Measurements from ENCODE around the gene MESP2. TPM values are rescaled to one million over a fixed set of nuclear protein-coding genes. Genes with fewer than 3 reads are reported as not detected.

Gene MESP2
- total RNA-seq, 1 experiment from 2014 or later = not detected

DNA sequence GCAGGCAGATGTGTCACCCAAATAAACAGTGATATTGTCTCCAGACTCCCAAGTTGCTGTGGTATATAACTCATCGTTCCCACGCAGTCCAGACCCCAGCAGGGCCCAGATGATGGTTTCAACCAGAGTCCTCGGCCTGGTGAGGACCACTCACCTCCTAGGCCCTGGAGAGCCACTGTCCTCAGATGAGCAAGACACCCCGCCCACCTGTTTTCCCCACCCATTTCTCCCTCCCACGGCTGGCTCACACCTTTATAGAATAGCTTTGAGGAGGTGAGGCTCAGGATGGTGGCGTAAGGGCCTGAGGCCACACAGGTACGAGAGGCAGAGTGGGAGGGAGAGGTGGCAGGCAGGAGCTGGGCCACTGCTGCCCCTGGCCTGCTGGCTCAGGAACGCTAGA, 32.5 kb upstream of the MESP2 start:
- TF ChIP-seq, protein P1, sequence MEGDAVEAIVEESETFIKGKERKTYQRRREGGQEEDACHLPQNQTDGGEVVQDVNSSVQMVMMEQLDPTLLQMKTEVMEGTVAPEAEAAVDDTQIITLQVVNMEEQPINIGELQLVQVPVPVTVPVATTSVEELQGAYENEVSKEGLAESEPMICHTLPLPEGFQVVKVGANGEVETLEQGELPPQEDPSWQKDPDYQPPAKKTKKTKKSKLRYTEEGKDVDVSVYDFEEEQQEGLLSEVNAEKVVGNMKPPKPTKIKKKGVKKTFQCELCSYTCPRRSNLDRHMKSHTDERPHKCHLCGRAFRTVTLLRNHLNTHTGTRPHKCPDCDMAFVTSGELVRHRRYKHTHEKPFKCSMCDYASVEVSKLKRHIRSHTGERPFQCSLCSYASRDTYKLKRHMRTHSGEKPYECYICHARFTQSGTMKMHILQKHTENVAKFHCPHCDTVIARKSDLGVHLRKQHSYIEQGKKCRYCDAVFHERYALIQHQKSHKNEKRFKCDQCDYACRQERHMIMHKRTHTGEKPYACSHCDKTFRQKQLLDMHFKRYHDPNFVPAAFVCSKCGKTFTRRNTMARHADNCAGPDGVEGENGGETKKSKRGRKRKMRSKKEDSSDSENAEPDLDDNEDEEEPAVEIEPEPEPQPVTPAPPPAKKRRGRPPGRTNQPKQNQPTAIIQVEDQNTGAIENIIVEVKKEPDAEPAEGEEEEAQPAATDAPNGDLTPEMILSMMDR (IDR thresholded peaks at IDR 0.05; ENCODE audit: unreplicated experiment) = no peak
- Mint-ChIP-seq H3K36me3 (ENCODE audit: insufficient read depth, unreplicated experiment) (no peaks in the 10 kb centered on the region), H3K27ac (ENCODE audit: low read depth, unreplicated experiment) (no peak overlapping the region), H3K9me3 (ENCODE audit: unreplicated experiment) (no peaks in the 10 kb centered on the region), H3K4me3 (ENCODE audit: unreplicated experiment) (no peak overlapping the region), H3K4me1 (ENCODE audit: insufficient read depth, unreplicated experiment) (no peaks in the 10 kb centered on the region), H3K27me3 (ENCODE audit: insufficient read depth, unreplicated experiment) (no peaks in the 10 kb centered on the region)
- ChIA-PET CTCF (interaction anchor here (0.9 to 1.6 kb wide), 5 partner anchors 10 to 145 kb away, joined by 4 to 8 read pairs (median 5); no protein-coding TSS in a partner anchor), POLR2A (no interaction called here)
- no peak for DNase-seq (ENCODE audit: unreplicated experiment)
- BruUV-seq (replicated peaks) = no TSS peak
- intact Hi-C loops (cut with micrococcal nuclease) = no loop called here

DNA sequence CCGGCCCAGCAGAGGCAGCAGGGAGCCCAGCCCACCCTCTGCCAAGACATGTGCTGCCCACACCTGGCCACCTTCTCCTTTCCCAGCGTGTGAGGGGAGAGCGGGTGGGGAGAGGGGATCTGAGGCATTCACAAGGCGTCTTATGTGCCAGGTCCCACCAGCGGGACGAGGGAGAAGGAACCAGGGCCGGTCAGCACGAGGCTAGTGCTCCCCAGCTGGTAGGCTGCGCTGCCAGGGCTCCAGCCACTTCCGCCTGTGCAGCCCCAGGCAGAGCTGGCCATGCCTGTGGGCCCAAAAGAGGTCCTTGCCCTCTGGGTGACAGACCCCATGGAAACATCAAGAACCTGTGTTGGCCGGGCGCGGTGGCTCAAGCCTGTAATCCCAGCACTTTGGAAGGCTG, 31.0 kb upstream of the MESP2 start:
- Mint-ChIP-seq H3K27ac (ENCODE audit: low read depth, unreplicated experiment) (no peak overlapping the region), H3K4me3 (ENCODE audit: unreplicated experiment) (no peak overlapping the region), H3K4me1 (ENCODE audit: insufficient read depth, unreplicated experiment) (no peaks in the 10 kb centered on the region), H3K9me3 (ENCODE audit: unreplicated experiment) (no peaks in the 10 kb centered on the region), H3K27me3 (ENCODE audit: insufficient read depth, unreplicated experiment) (no peaks in the 10 kb centered on the region), H3K36me3 (ENCODE audit: insufficient read depth, unreplicated experiment) (no peaks in the 10 kb centered on the region)
- ChIA-PET CTCF (interaction anchor here (0.7 to 1.0 kb wide), 2 partner anchors 17 to 347 kb away, joined by 3 to 6 read pairs; no protein-coding TSS in a partner anchor), POLR2A (no interaction called here)
- intact Hi-C loops (cut with micrococcal nuclease) = no loop called here
- no peak for DNase-seq (ENCODE audit: unreplicated experiment)
- no TSS peak for BruUV-seq (replicated peaks)
- TF ChIP-seq, protein P1 (IDR thresholded peaks at IDR 0.05; ENCODE audit: unreplicated experiment) = no peak

DNA sequence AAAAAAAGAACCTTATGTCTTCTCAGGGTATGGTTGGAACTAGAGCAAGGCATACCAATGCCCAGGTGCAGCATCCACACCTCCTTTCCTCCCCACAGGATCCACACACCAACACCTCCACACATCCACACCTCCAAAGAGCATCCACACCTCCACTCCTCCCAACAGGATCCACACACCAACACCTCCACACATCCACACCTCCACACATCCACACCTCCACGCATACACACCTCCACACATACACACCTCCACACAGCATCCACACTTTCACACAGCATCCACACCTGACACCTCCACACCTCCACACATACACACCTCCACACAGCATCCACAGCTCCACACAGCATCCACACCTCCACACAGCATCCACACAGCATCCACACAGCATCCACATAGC, 30.4 kb upstream of the MESP2 start:
- Mint-ChIP-seq H3K9me3 (ENCODE audit: unreplicated experiment) (no peaks in the 10 kb centered on the region), H3K4me3 (ENCODE audit: unreplicated experiment) (no peak overlapping the region), H3K27ac (ENCODE audit: low read depth, unreplicated experiment) (no peak overlapping the region), H3K36me3 (ENCODE audit: insufficient read depth, unreplicated experiment) (no peaks in the 10 kb centered on the region), H3K27me3 (ENCODE audit: insufficient read depth, unreplicated experiment) (no peaks in the 10 kb centered on the region), H3K4me1 (ENCODE audit: insufficient read depth, unreplicated experiment) (no peaks in the 10 kb centered on the region)
- intact Hi-C loops (cut with micrococcal nuclease) = no loop called here
- DNase-seq (ENCODE audit: unreplicated experiment) = no peak
- BruUV-seq (replicated peaks) = no TSS peak
- ChIA-PET POLR2A (no interaction called here), CTCF (interaction anchor here (0.7 kb wide), 1 partner anchor 346 kb away, joined by 6 read pairs; no protein-coding TSS in a partner anchor)
- TF ChIP-seq, protein P1 (IDR thresholded peaks at IDR 0.05; ENCODE audit: unreplicated experiment) = no peak

DNA sequence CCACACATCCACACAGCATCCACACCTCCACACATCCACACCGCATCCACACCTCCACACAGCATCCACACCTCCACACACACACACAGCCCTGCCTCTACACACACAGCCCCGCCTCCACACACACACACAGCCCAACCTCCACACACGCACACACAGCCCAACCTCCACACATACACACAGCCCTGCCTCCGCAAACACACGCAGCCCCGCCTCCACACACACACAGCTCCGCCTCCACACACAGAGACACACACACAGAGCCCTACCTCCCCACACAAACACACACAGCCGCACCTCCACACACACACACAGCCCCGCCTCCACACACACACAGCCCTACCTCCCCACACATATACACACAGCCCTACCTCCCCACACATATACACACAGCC, 29.7 kb upstream of the MESP2 start:
- H3K36me3 Mint-ChIP-seq (ENCODE audit: insufficient read depth, unreplicated experiment) = no peaks in the 10 kb centered on the region
- H3K4me3 Mint-ChIP-seq (ENCODE audit: unreplicated experiment) = no peak overlapping the region
- no peaks in the 10 kb centered on the region for H3K4me1 Mint-ChIP-seq (ENCODE audit: insufficient read depth, unreplicated experiment)
- H3K27me3 Mint-ChIP-seq (ENCODE audit: insufficient read depth, unreplicated experiment) = no peaks in the 10 kb centered on the region
- ChIA-PET POLR2A (no interaction called here), CTCF (interaction anchor here (0.6 kb wide), 1 partner anchor 16 kb away, joined by 3 read pairs; no protein-coding TSS in a partner anchor)
- no peak overlapping the region for H3K27ac Mint-ChIP-seq (ENCODE audit: low read depth, unreplicated experiment)
- DNase-seq (ENCODE audit: unreplicated experiment) = no peak
- TF ChIP-seq, protein P1 (IDR thresholded peaks at IDR 0.05; ENCODE audit: unreplicated experiment) = no peak
- intact Hi-C loops (cut with micrococcal nuclease) = no loop called here
- BruUV-seq (replicated peaks) = no TSS peak
- H3K9me3 Mint-ChIP-seq (ENCODE audit: unreplicated experiment) = no peaks in the 10 kb centered on the region
